H9 (cell line): Measurements from ENCODE around the gene APOA4. TPM values are rescaled to one million over a fixed set of nuclear protein-coding genes. Genes with fewer than 3 reads are reported as not detected.

Experiments
- DNase-seq: peaks from one replicate; pipeline ENCODE4 v3.0.0-alpha.2; 2017
- H2AFZ ChIP-seq: one replicate; pipeline ENCODE4 v1.6.1; 2013; ENCODE audit warnings: mild to moderate bottlenecking, low read length, control low read depth, moderate library complexity
- H2AK5ac ChIP-seq: 2 replicates; pipeline ENCODE4 v1.6.1; 2013; ENCODE audit warnings: low read length, control low read depth, mixed read lengths; ENCODE audit not compliant: insufficient read length
- H2BK120ac ChIP-seq: one replicate; pipeline ENCODE4 v1.6.1; 2013; ENCODE audit warnings: low read depth, mild to moderate bottlenecking, low read length, control low read depth, inconsistent platforms; ENCODE audit not compliant: poor library complexity, severe bottlenecking
- H2BK12ac ChIP-seq: 2 replicates; pipeline ENCODE4 v1.6.1; 2013; ENCODE audit warnings: low read length, control low read depth, mixed read lengths, low read depth; ENCODE audit not compliant: insufficient read length
- H2BK15ac ChIP-seq: 2 replicates; pipeline ENCODE4 v1.6.1; 2013; ENCODE audit warnings: low read depth, low read length, control low read depth
- H2BK20ac ChIP-seq: one replicate; pipeline ENCODE4 v1.6.1; 2013; ENCODE audit warnings: low read depth, mild to moderate bottlenecking, low read length, control low read depth, inconsistent platforms; ENCODE audit not compliant: poor library complexity, severe bottlenecking
- H2BK5ac ChIP-seq: 2 replicates; pipeline ENCODE4 v1.6.1; 2013; ENCODE audit warnings: low read length, control low read depth, mixed read lengths; ENCODE audit not compliant: insufficient read length
- H3K14ac ChIP-seq: 2 replicates; pipeline ENCODE4 v1.6.1; 2013; ENCODE audit warnings: low read length, control low read depth; ENCODE audit not compliant: insufficient read depth
- H3K18ac ChIP-seq: 2 replicates; pipeline ENCODE4 v1.6.1; 2013; ENCODE audit warnings: low read depth, mild to moderate bottlenecking, mixed read lengths, low read length, control low read depth; ENCODE audit not compliant: insufficient read length
- H3K23ac ChIP-seq: 2 replicates; pipeline ENCODE4 v1.6.1; 2013; ENCODE audit warnings: low read length, control low read depth, mixed read lengths, low read depth; ENCODE audit not compliant: insufficient read length
- H3K23me2 ChIP-seq: 2 replicates; pipeline ENCODE4 v1.6.1; 2013; ENCODE audit warnings: low read depth, mild to moderate bottlenecking, mixed read lengths, low read length, control low read depth; ENCODE audit not compliant: insufficient read length, poor library complexity, severe bottlenecking
- H3K27ac ChIP-seq: 2 replicates; pipeline ENCODE4 v1.5.1; 2013; ENCODE audit warnings: low read length, control low read depth, mixed read lengths, low read depth; ENCODE audit not compliant: insufficient read length
- H3K27me3 ChIP-seq: 2 replicates; pipeline ENCODE4 v1.6.1; 2013; ENCODE audit warnings: low read length, control low read depth, inconsistent platforms; ENCODE audit not compliant: insufficient read depth
- H3K4ac ChIP-seq: 2 replicates; pipeline ENCODE4 v1.6.1; 2013; ENCODE audit warnings: low read depth, mild to moderate bottlenecking, control low read depth, inconsistent platforms, low read length, moderate library complexity
- H3K4me1 ChIP-seq: 2 replicates; pipeline ENCODE4 v1.6.1; 2013; ENCODE audit warnings: low read length, control low read depth, inconsistent platforms; ENCODE audit not compliant: insufficient read depth
- H3K4me2 ChIP-seq: 2 replicates; pipeline ENCODE4 v1.6.1; 2013; ENCODE audit warnings: low read length, control low read depth, mixed read lengths; ENCODE audit not compliant: insufficient read length, insufficient read depth
- H3K56ac ChIP-seq: 2 replicates; pipeline ENCODE4 v1.6.1; 2013; ENCODE audit warnings: low read depth, mild to moderate bottlenecking, mixed read lengths, low read length, control low read depth; ENCODE audit not compliant: insufficient read length
- H3K79me1 ChIP-seq: 2 replicates; pipeline ENCODE4 v1.6.1; 2013; ENCODE audit warnings: low read depth, mild to moderate bottlenecking, moderate library complexity, low read length, control low read depth, inconsistent platforms; ENCODE audit not compliant: insufficient read depth, poor library complexity, severe bottlenecking
- H3K79me2 ChIP-seq: 2 replicates; pipeline ENCODE4 v1.6.1; 2013; ENCODE audit warnings: low read length, control low read depth, inconsistent platforms; ENCODE audit not compliant: insufficient read depth
- H3K9ac ChIP-seq: 2 replicates; pipeline ENCODE4 v1.6.1; 2013; ENCODE audit warnings: low read length, control low read depth, mixed read lengths; ENCODE audit not compliant: insufficient read length; ENCODE audit errors: extremely low read depth
- H3K9me3 ChIP-seq: one replicate; pipeline ENCODE4 v1.6.1; 2013; ENCODE audit warnings: low read depth, low read length, inconsistent platforms; ENCODE audit not compliant: control insufficient read depth
- H3T11ph ChIP-seq: one replicate; pipeline ENCODE4 v1.6.1; 2013; ENCODE audit warnings: mild to moderate bottlenecking, low read length, control low read depth, inconsistent platforms
- H4K20me1 ChIP-seq: one replicate; pipeline ENCODE4 v1.6.1; 2013; ENCODE audit not compliant: control insufficient read depth, insufficient read length, insufficient read depth
- H4K5ac ChIP-seq: 2 replicates; pipeline ENCODE4 v1.6.1; 2013; ENCODE audit warnings: low read depth, mild to moderate bottlenecking, mixed read lengths, low read length, control low read depth; ENCODE audit not compliant: insufficient read length
- H4K8ac ChIP-seq: replicated peaks from 2 replicates; pipeline ENCODE4 v1.6.1; 2013; ENCODE audit warnings: low read length, control low read depth, mixed read lengths, low read depth; ENCODE audit not compliant: insufficient read length
- H4K91ac ChIP-seq: 2 replicates; pipeline ENCODE4 v1.6.1; 2013; ENCODE audit warnings: low read depth, mild to moderate bottlenecking, moderate library complexity, mixed read lengths, low read length, control low read depth; ENCODE audit not compliant: insufficient read length
- H3K27ac Mint-ChIP-seq, 3 experiments: 2 replicates in 2 of 3; 3 replicates in 1 of 3; pipeline ENCODE4 v1.8.0; 2020 to 2021; ENCODE audit warnings: mixed read lengths in 3 of 3, mild to moderate bottlenecking in 1 of 3, moderate library complexity in 1 of 3
- H3K27me3 Mint-ChIP-seq: 2 replicates; pipeline ENCODE4 v1.8.0; 2021; ENCODE audit warnings: low read depth, mild to moderate bottlenecking, moderate library complexity, mixed read lengths
- H3K36me3 Mint-ChIP-seq, 3 experiments: 2 replicates in 2 of 3; 3 replicates in 1 of 3; pipeline ENCODE4 v1.8.0; 2020 to 2021; ENCODE audit warnings: low read depth in 3 of 3, mixed read lengths in 3 of 3; ENCODE audit not compliant: insufficient read depth in 1 of 3
- H3K4me1 Mint-ChIP-seq, 2 experiments: 2 replicates each; pipeline ENCODE4 v1.8.0; 2020; ENCODE audit warnings: mixed read lengths in 2 of 2
- H3K4me3 Mint-ChIP-seq, 2 experiments: 2 replicates in 1 of 2; 3 replicates in 1 of 2; pipeline ENCODE4 v1.8.0; 2020 to 2021; ENCODE audit warnings: mild to moderate bottlenecking in 2 of 2, mixed read lengths in 2 of 2, moderate library complexity in 1 of 2
- H3K9me3 Mint-ChIP-seq, 2 experiments: 2 replicates in 1 of 2; 3 replicates in 1 of 2; pipeline ENCODE4 v1.8.0; 2020; ENCODE audit warnings: mild to moderate bottlenecking in 2 of 2, mixed read lengths in 2 of 2, moderate library complexity in 1 of 2
- WGBS: extraction: QIAGEN DNeasy Blood & Tissue Kit; methylation state at CpG from one replicate; pipeline ENCODE4 v1.1.7; 2013; ENCODE audit warnings: missing lambda C conversion rate, low lambda C conversion rate, mixed read lengths; ENCODE audit not compliant: insufficient read length; ENCODE audit errors: extremely low coverage; 5-methylcytosine and 5-hydroxymethylcytosine counted together
- total RNA-seq: library from RNA; stranded (reverse); gene quantifications from 2 replicates; pipeline ENCODE4 v1.2.1, GENCODE V29; 2021
- TF ChIP-seq, protein P1 (sequence below): fragments of 200-600 bp; sonication (generic); conservative IDR thresholded peaks from 3 replicates; pipeline ENCODE4 v1.8.0; 2021; ENCODE audit warnings: antibody characterized with exemption, mild to moderate bottlenecking

APOA4 gene
- total RNA-seq, 1 experiment from 2014 or later = not detected

GRCh38 chr11:116812109-116812508 lies 11.0 kb downstream of the APOA4 start:
- Mint-ChIP-seq H3K9me3 (no peaks in the 10 kb centered on the region; a peak in 1 of 5 replicates), H3K27ac (no peak overlapping the region), H3K27me3 (peaks cover 12% of the 10 kb centered on the region), H3K36me3 (no peaks in the 10 kb centered on the region), H3K4me3 (no peak overlapping the region), H3K4me1 (no peaks in the 10 kb centered on the region)
- H4K20me1 ChIP-seq = no peaks in the 10 kb centered on the region
- no peak overlapping the region for H3K56ac ChIP-seq
- no peak overlapping the region for H3K18ac ChIP-seq
- H3K23me2 ChIP-seq = peaks cover 4% of the 10 kb centered on the region
- H3K14ac ChIP-seq = no peak overlapping the region
- no peaks in the 10 kb centered on the region for H3K9me3 ChIP-seq
- H3T11ph ChIP-seq = no peak overlapping the region
- H4K8ac ChIP-seq = no peak overlapping the region
- no peak overlapping the region for H3K27ac ChIP-seq
- no peak overlapping the region for H2AK5ac ChIP-seq
- no peak overlapping the region for H2BK12ac ChIP-seq
- no peak overlapping the region for H3K4ac ChIP-seq
- no peaks in the 10 kb centered on the region for H3K79me2 ChIP-seq
- H2BK120ac ChIP-seq = no peak overlapping the region
- no peaks in the 10 kb centered on the region for H3K4me1 ChIP-seq
- H2BK15ac ChIP-seq = no peak overlapping the region
- no CpG with 5 or more reads among the region's 4 CpGs for WGBS
- no peak overlapping the region for H2BK20ac ChIP-seq
- no peak overlapping the region for H2AFZ ChIP-seq
- H3K23ac ChIP-seq = no peak overlapping the region
- no peak overlapping the region for H4K5ac ChIP-seq
- H3K9ac ChIP-seq = no peak overlapping the region
- H3K79me1 ChIP-seq = no peaks in the 10 kb centered on the region
- no peak overlapping the region for H3K4me2 ChIP-seq
- H4K91ac ChIP-seq = no peak overlapping the region
- no peak for DNase-seq
- H3K27me3 ChIP-seq = no peaks in the 10 kb centered on the region
- TF ChIP-seq, protein P1, sequence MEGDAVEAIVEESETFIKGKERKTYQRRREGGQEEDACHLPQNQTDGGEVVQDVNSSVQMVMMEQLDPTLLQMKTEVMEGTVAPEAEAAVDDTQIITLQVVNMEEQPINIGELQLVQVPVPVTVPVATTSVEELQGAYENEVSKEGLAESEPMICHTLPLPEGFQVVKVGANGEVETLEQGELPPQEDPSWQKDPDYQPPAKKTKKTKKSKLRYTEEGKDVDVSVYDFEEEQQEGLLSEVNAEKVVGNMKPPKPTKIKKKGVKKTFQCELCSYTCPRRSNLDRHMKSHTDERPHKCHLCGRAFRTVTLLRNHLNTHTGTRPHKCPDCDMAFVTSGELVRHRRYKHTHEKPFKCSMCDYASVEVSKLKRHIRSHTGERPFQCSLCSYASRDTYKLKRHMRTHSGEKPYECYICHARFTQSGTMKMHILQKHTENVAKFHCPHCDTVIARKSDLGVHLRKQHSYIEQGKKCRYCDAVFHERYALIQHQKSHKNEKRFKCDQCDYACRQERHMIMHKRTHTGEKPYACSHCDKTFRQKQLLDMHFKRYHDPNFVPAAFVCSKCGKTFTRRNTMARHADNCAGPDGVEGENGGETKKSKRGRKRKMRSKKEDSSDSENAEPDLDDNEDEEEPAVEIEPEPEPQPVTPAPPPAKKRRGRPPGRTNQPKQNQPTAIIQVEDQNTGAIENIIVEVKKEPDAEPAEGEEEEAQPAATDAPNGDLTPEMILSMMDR = no peak
- H2BK5ac ChIP-seq = no peak overlapping the region
